Tibial artery (tissue), 4 donors: ENCODE results near the gene ACSF2.

Experiments
- DNase-seq, 2 donors: peaks; one replicate each; pipeline ENCODE4 v3.0.0-alpha.2; 2019
- H3K27ac ChIP-seq, 2 donors: fragments of 200-600 bp; sonication (generic) in 1 of 2; 1 replicate in 1 of 2; 2 replicates in 1 of 2; pipeline ENCODE4 v1.5.1; 2018 to 2019; ENCODE audit warnings: mild to moderate bottlenecking in 1 of 2
- H3K27me3 ChIP-seq, 2 donors: fragments of 200-600 bp; sonication (generic) in 1 of 2; one replicate each; pipeline versions ENCODE4 v1.5.1 to v1.6.0; 2016 to 2019
- H3K36me3 ChIP-seq, 3 donors: fragments of 200-600 bp; sonication (generic) in 2 of 3; one replicate each; pipeline ENCODE4 v1.5.1; 2016 to 2019; ENCODE audit warnings: mild to moderate bottlenecking in 2 of 3
- H3K4me1 ChIP-seq, 4 donors: fragments of 200-600 bp; sonication (generic) in 2 of 4; 1 replicate in 3 of 4; 2 replicates in 1 of 4; pipeline ENCODE4 v1.5.1; 2016 to 2019
- H3K4me3 ChIP-seq, 2 donors: fragments of 200-600 bp; sonication (generic) in 1 of 2; 1 replicate in 1 of 2; 2 replicates in 1 of 2; pipeline ENCODE4 v1.5.1; 2018 to 2019; ENCODE audit warnings: mild to moderate bottlenecking in 2 of 2
- H3K9me3 ChIP-seq, 3 donors: fragments of 200-600 bp; sonication (generic) in 1 of 3; one replicate each; pipeline ENCODE4 v1.5.1; 2016 to 2019
- CTCF ChIP-seq, 2 experiments: fragments of 200-600 bp in 1 of 2; fragments of 450-650 bp in 1 of 2; IDR thresholded peaks; one replicate each; pipeline ENCODE4 v1.5.1; 2017 to 2019; ENCODE audit warnings: antibody characterized with exemption in 2 of 2, mild to moderate bottlenecking in 1 of 2, moderate library complexity in 1 of 2
- intact Hi-C: fragments of 100-400 bp; cut with DNase I; formaldehyde crosslinking; loops from one replicate; pipeline ENCODE4 v1.15.0; 2023; ENCODE audit warnings: low total_unique reads

The ACSF2 gene

GRCh38 chr17:50468304-50469207, 42.5 kb downstream of the ACSF2 start, which contains the start of gene CHAD:
CHAD (minus strand) TSS chr17:50468880; CDS start chr17:50468813, 67 bp downstream.
- Histone ChIP-seq H3K27ac (no peak within 1 kb of the TSS), H3K4me3 (peak within 1 kb of the TSS; percentile 8 to 44), H3K4me1 (peaks cover 0 to 28% (median 14%) of the 10 kb centered on the region in 4 donors), H3K36me3 (peaks cover 0 to 40% (median 10%) of the 10 kb centered on the region in 3 donors), H3K27me3 (peaks cover 0 to 34% of the 10 kb centered on the region in 2 donors), H3K9me3 (no peaks in the 10 kb centered on the region)
- intact Hi-C loops: no loop called here
- no peak for DNase-seq
- TF ChIP-seq CTCF (IDR thresholded peaks at IDR 0.05): no peak

- Histone ChIP-seq H3K27ac (no peak overlapping the region), H3K27me3 (peaks cover 0 to 34% of the 10 kb centered on the region in 2 donors), H3K4me3 (peak overlapping the region; percentile 8 to 44), H3K36me3 (peaks cover 0 to 41% (median 10%) of the 10 kb centered on the region in 3 donors), H3K9me3 (no peaks in the 10 kb centered on the region), H3K4me1 (peaks cover 0 to 28% (median 14%) of the 10 kb centered on the region in 4 donors)
- no peak for DNase-seq
- TF ChIP-seq CTCF (IDR thresholded peaks at IDR 0.05): no peak
- intact Hi-C loops: no loop called here
These were observed 43.2 kb downstream of the ACSF2 start for GRCh38 chr17:50469208-50469605.

GRCh38 chr17:50469671-50470305, 43.8 kb downstream of the ACSF2 start:
- peaks cover 0 to 42% (median 13%) of the 10 kb centered on the region in 3 donors for H3K36me3 ChIP-seq
- H3K4me3 ChIP-seq: no peak overlapping the region
- H3K27ac ChIP-seq: no peak overlapping the region
- intact Hi-C loops: loop anchor here (10.0 kb wide), 1 partner anchor 105 kb away; no protein-coding TSS in a partner anchor
- H3K27me3 ChIP-seq: peaks cover 0 to 34% of the 10 kb centered on the region in 2 donors
- no peak for TF ChIP-seq CTCF (IDR thresholded peaks at IDR 0.05)
- H3K9me3 ChIP-seq: no peaks in the 10 kb centered on the region
- peaks cover 0 to 28% (median 14%) of the 10 kb centered on the region in 4 donors for H3K4me1 ChIP-seq
- DNase-seq: no peak

GRCh38 chr17:50470426-50470825, 44.4 kb downstream of the ACSF2 start:
- Histone ChIP-seq H3K27me3 (peaks cover 0 to 34% of the 10 kb centered on the region in 2 donors), H3K9me3 (no peaks in the 10 kb centered on the region), H3K27ac (no peak overlapping the region), H3K4me1 (peaks cover 0 to 28% (median 14%) of the 10 kb centered on the region in 4 donors), H3K4me3 (no peak overlapping the region), H3K36me3 (peaks cover 0 to 38% (median 14%) of the 10 kb centered on the region in 3 donors)
- no peak for DNase-seq
- intact Hi-C loops: loop anchor here (10.0 kb wide), 1 partner anchor 106 kb away; no protein-coding TSS in a partner anchor
- TF ChIP-seq CTCF (IDR thresholded peaks at IDR 0.05): no peak

- no peak overlapping the region for H3K4me3 ChIP-seq
- no peak for DNase-seq
- TF ChIP-seq CTCF (IDR thresholded peaks at IDR 0.05): no peak
- H3K27me3 ChIP-seq: peaks cover 0 to 36% of the 10 kb centered on the region in 2 donors
- intact Hi-C loops: loop anchor here (10.0 kb wide), 1 partner anchor 106 kb away; no protein-coding TSS in a partner anchor
- peaks cover 0 to 28% (median 14%) of the 10 kb centered on the region in 4 donors for H3K4me1 ChIP-seq
- H3K36me3 ChIP-seq: peaks cover 0 to 36% (median 14%) of the 10 kb centered on the region in 3 donors
- no peak overlapping the region for H3K27ac ChIP-seq
- H3K9me3 ChIP-seq: no peaks in the 10 kb centered on the region
These were observed 45.2 kb downstream of the ACSF2 start for GRCh38 chr17:50471009-50471905.
